ENCODE measurements around the gene MCUB. TPM values are rescaled to one million over a fixed set of nuclear protein-coding genes. Genes with fewer than 3 reads are reported as not detected.

MCUB gene
- total RNA-seq, 1 donor from 2014 or later, result 14.8 TPM

GRCh38 chr4:109622626-109623025 is 62.6 kb downstream of the MCUB start:
- no peaks in the 10 kb centered on the region for H3K9me3 Mint-ChIP-seq (ENCODE audit: unreplicated experiment)
- no peak overlapping the region for H3K27ac Mint-ChIP-seq (ENCODE audit: unreplicated experiment)
- no peaks in the 10 kb centered on the region for H3K36me3 Mint-ChIP-seq (ENCODE audit: unreplicated experiment)
- H3K4me3 Mint-ChIP-seq (ENCODE audit: unreplicated experiment), result no peak overlapping the region
- no peak for TF ChIP-seq CTCF (IDR thresholded peaks at IDR 0.05)
- no peaks in the 10 kb centered on the region for H3K4me1 Mint-ChIP-seq (ENCODE audit: unreplicated experiment)
- H3K27me3 Mint-ChIP-seq (ENCODE audit: unreplicated experiment), result no peaks in the 10 kb centered on the region
- DNase-seq (ENCODE audit: extremely low spot score, unreplicated experiment), result no peak

GRCh38 chr4:109624536-109624935 is 64.5 kb downstream of the MCUB start:
- Mint-ChIP-seq H3K9me3 (ENCODE audit: unreplicated experiment) (no peaks in the 10 kb centered on the region), H3K4me3 (ENCODE audit: unreplicated experiment) (no peak overlapping the region), H3K4me1 (ENCODE audit: unreplicated experiment) (no peaks in the 10 kb centered on the region), H3K27ac (ENCODE audit: unreplicated experiment) (no peak overlapping the region), H3K27me3 (ENCODE audit: unreplicated experiment) (no peaks in the 10 kb centered on the region), H3K36me3 (ENCODE audit: unreplicated experiment) (no peaks in the 10 kb centered on the region)
- TF ChIP-seq CTCF (IDR thresholded peaks at IDR 0.05), result no peak
- no peak for DNase-seq (ENCODE audit: extremely low spot score, unreplicated experiment)

GRCh38 chr4:109627361-109627760 is 67.3 kb downstream of the MCUB start:
- Mint-ChIP-seq H3K9me3 (ENCODE audit: unreplicated experiment) (no peaks in the 10 kb centered on the region), H3K27me3 (ENCODE audit: unreplicated experiment) (no peaks in the 10 kb centered on the region), H3K36me3 (ENCODE audit: unreplicated experiment) (no peaks in the 10 kb centered on the region), H3K4me1 (ENCODE audit: unreplicated experiment) (peaks cover 6% of the 10 kb centered on the region), H3K27ac (ENCODE audit: unreplicated experiment) (no peak overlapping the region), H3K4me3 (ENCODE audit: unreplicated experiment) (no peak overlapping the region)
- no peak for TF ChIP-seq CTCF (IDR thresholded peaks at IDR 0.05)
- DNase-seq (ENCODE audit: extremely low spot score, unreplicated experiment), result no peak

GRCh38 chr4:109629775-109630174 is 69.7 kb downstream of the MCUB start:
- no peaks in the 10 kb centered on the region for H3K9me3 Mint-ChIP-seq (ENCODE audit: unreplicated experiment)
- no peaks in the 10 kb centered on the region for H3K27me3 Mint-ChIP-seq (ENCODE audit: unreplicated experiment)
- no peak overlapping the region for H3K4me3 Mint-ChIP-seq (ENCODE audit: unreplicated experiment)
- H3K36me3 Mint-ChIP-seq (ENCODE audit: unreplicated experiment), result no peaks in the 10 kb centered on the region
- H3K4me1 Mint-ChIP-seq (ENCODE audit: unreplicated experiment), result peaks cover 6% of the 10 kb centered on the region
- no peak for TF ChIP-seq CTCF (IDR thresholded peaks at IDR 0.05)
- no peak for DNase-seq (ENCODE audit: extremely low spot score, unreplicated experiment)
- no peak overlapping the region for H3K27ac Mint-ChIP-seq (ENCODE audit: unreplicated experiment)

GRCh38 chr4:109631532-109632108 is 71.6 kb downstream of the MCUB start:
- H3K4me3 Mint-ChIP-seq (ENCODE audit: unreplicated experiment), result no peak overlapping the region
- no peak overlapping the region for H3K27ac Mint-ChIP-seq (ENCODE audit: unreplicated experiment)
- no peaks in the 10 kb centered on the region for H3K27me3 Mint-ChIP-seq (ENCODE audit: unreplicated experiment)
- peaks cover 6% of the 10 kb centered on the region for H3K4me1 Mint-ChIP-seq (ENCODE audit: unreplicated experiment)
- no peaks in the 10 kb centered on the region for H3K36me3 Mint-ChIP-seq (ENCODE audit: unreplicated experiment)
- no peak for DNase-seq (ENCODE audit: extremely low spot score, unreplicated experiment)
- H3K9me3 Mint-ChIP-seq (ENCODE audit: unreplicated experiment), result peaks cover 5% of the 10 kb centered on the region
- TF ChIP-seq CTCF (IDR thresholded peaks at IDR 0.05), result no peak
